Astrocyte (in vitro differentiated cells and primary cell): ENCODE results near the gene TEX55.

Source experiments
- CTCF ChIP-seq: IDR thresholded peaks from 2 replicates; pipeline ENCODE4 v1.5.1; 2011; ENCODE audit warnings: low read depth, mild to moderate bottlenecking, inconsistent platforms, low read length, moderate library complexity; ENCODE audit not compliant: insufficient read depth
- EZH2 ChIP-seq: IDR thresholded peaks from 2 replicates; pipeline ENCODE4 v1.6.1; 2012; ENCODE audit warnings: mild to moderate bottlenecking, low read length, inconsistent platforms; ENCODE audit not compliant: insufficient read depth

DNA sequence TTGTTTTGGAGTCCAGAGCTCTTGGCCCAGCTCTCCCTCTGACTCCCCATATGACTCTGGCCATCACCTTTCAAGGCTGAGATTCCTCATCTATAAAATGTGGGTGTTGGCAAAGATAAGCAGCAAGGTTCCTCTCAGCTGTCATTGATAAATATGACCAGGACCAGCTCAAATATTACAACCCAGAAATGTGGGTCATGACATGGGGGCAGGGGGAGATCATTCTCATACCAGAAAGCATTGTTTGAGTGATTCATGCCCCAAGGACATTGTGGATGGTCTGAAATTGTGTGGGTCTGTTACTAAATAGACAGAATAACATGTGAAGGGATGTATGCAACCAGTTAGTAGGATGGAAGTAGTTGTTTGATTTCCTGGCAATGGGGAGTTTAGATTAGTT lies 41.3 kb downstream of the TEX55 start:
- TF ChIP-seq CTCF (no peak), EZH2 (no peak)
